HCT116 (cell line): ENCODE measurements around the gene TEDC2. TPM values are rescaled to one million over a fixed set of nuclear protein-coding genes. Genes with fewer than 3 reads are reported as not detected.

ENCODE experiments used
- ATAC-seq: fragments of 200-7000 bp; cut with Tn5 transposase; 2 replicates; pipeline ENCODE4 v1.9.1; 2020; ENCODE audit warnings: mild to moderate bottlenecking, moderate library complexity
- BruUV-seq: library from RNA; stranded (reverse); fragments of 400-500 nt; replicated peaks from 2 replicates; lab custom pipeline; 2021; lab: Mats Ljungman, UMichigan
- CTCF ChIA-PET: fragments of 300-600 bp; sonication (Branson Sonifier 250); formaldehyde crosslinking; loops from one replicate; lab custom pipeline; 2021; ENCODE audit warnings: antibody characterized with exemption; lab: Charles Lee
- POLR2A ChIA-PET: fragments of 300-600, 350-600 bp; sonication (Branson Sonifier 250); formaldehyde crosslinking; loops from one replicate; lab custom pipeline; 2021; ENCODE audit warnings: antibody characterized with exemption; lab: Charles Lee
- RAD21 ChIA-PET, 2 experiments: fragments of 300-600 bp; sonication (Branson Sonifier 250); formaldehyde crosslinking; loops; one replicate each; lab custom pipeline; 2023; ENCODE audit warnings: low total read pairs in 2 of 2; ENCODE audit not compliant: uncharacterized antibody in 2 of 2, unreplicated experiment in 2 of 2, low non-redundant PET in 1 of 2; lab: Charles Lee
- DNase-seq: peaks from one replicate; pipeline ENCODE4 v3.0.0-alpha.2; 2010; ENCODE audit warnings: low read depth, low spot score
- H2AFZ ChIP-seq: fragments of 200-600 bp; shearing (Covaris generic), sonication (generic); 2 replicates; pipeline ENCODE4 v1.6.1; 2017; ENCODE audit warnings: low read depth, mixed run types, mixed read lengths, antibody characterized with exemption, low read length; ENCODE audit not compliant: poor library complexity, severe bottlenecking
- H3K27ac ChIP-seq: 2 replicates; pipeline ENCODE4 v1.5.1; 2012; ENCODE audit warnings: low read depth, low read length
- H3K27me3 ChIP-seq: fragments of 200-600 bp; sonication (generic); 2 replicates; pipeline ENCODE4 v1.6.1; 2016; ENCODE audit warnings: mixed run types, low read length, mixed read lengths; ENCODE audit not compliant: insufficient read depth
- H3K36me3 ChIP-seq, 2 experiments: fragments of 200-500 bp in 1 of 2; fragments of 200-600 bp in 1 of 2; sonication (Bioruptor generic) in 1 of 2; sonication (generic) in 1 of 2; 2 replicates each; pipeline versions ENCODE4 v1.5.1 to v1.6.1; 2014 to 2016; ENCODE audit warnings: low read length in 2 of 2, inconsistent platforms in 1 of 2, mixed read lengths in 1 of 2, mixed run types in 1 of 2; ENCODE audit not compliant: insufficient read depth in 2 of 2, control insufficient read depth in 1 of 2
- H3K4me1 ChIP-seq, 2 experiments: fragments of 200-600 bp in 1 of 2; sonication (generic) in 1 of 2; 2 replicates each; pipeline versions ENCODE4 v1.5.1 to v1.6.1; 2012 to 2017; ENCODE audit warnings: low read length in 2 of 2, inconsistent platforms in 1 of 2, mild to moderate bottlenecking in 1 of 2, mixed read lengths in 1 of 2, mixed run types in 1 of 2, moderate library complexity in 1 of 2; ENCODE audit not compliant: insufficient read depth in 2 of 2, control insufficient read depth in 1 of 2
- H3K4me2 ChIP-seq: fragments of 200-600 bp; sonication (generic); 2 replicates; pipeline ENCODE4 v1.6.1; 2017; ENCODE audit warnings: mixed run types, low read length, mixed read lengths
- H3K4me3 ChIP-seq, 2 experiments: fragments of 200-600 bp in 1 of 2; sonication (generic) in 1 of 2; replicated peaks in 1 of 2; 2 replicates each; pipeline ENCODE4 v1.5.1; 2011 to 2016; ENCODE audit warnings: low read length in 2 of 2, control low read depth in 1 of 2, low read depth in 1 of 2, mild to moderate bottlenecking in 1 of 2, mixed read lengths in 1 of 2, mixed run types in 1 of 2
- H3K79me2 ChIP-seq: fragments of 200-600 bp; sonication (generic); 2 replicates; pipeline ENCODE4 v1.6.1; 2017; ENCODE audit warnings: mild to moderate bottlenecking, mixed run types, low read length, moderate library complexity, mixed read lengths; ENCODE audit not compliant: insufficient read depth
- H3K9ac ChIP-seq: fragments of 200-600 bp; sonication (generic); 2 replicates; pipeline ENCODE4 v1.6.1; 2016; ENCODE audit warnings: low read length, mixed read lengths
- H3K9me2 ChIP-seq: fragments of 200-600 bp; sonication (generic), shearing (Covaris generic); 2 replicates; pipeline ENCODE4 v1.6.1; 2017; ENCODE audit warnings: mixed run types, mild to moderate bottlenecking, moderate library complexity; ENCODE audit not compliant: insufficient read depth
- H3K9me3 ChIP-seq, 2 experiments: fragments of 200-500 bp in 1 of 2; fragments of 200-600 bp in 1 of 2; sonication (Bioruptor generic) in 1 of 2; sonication (generic) in 1 of 2; 2 replicates each; pipeline ENCODE4 v1.6.1; 2014 to 2017; ENCODE audit warnings: low read length in 2 of 2, mixed read lengths in 2 of 2, inconsistent platforms in 1 of 2, low read depth in 1 of 2, mild to moderate bottlenecking in 1 of 2, mixed run types in 1 of 2, moderate library complexity in 1 of 2; ENCODE audit not compliant: control insufficient read depth in 1 of 2, insufficient read depth in 1 of 2
- H4K20me1 ChIP-seq: fragments of 200-600 bp; sonication (generic), shearing (Covaris generic); 2 replicates; pipeline ENCODE4 v1.6.1; 2017; ENCODE audit warnings: mixed run types, mild to moderate bottlenecking, moderate library complexity; ENCODE audit not compliant: insufficient read depth
- ATF3 ChIP-seq: IDR thresholded peaks from 2 replicates; pipeline ENCODE4 v1.6.1; 2012
- CBX3 ChIP-seq: IDR thresholded peaks from 2 replicates; pipeline ENCODE4 v1.6.1; 2012; ENCODE audit warnings: low read depth
- CEBPB ChIP-seq: IDR thresholded peaks from 2 replicates; pipeline ENCODE4 v1.6.1; 2012; ENCODE audit warnings: low read depth
- CTCF ChIP-seq, 3 experiments: fragments of 200-600 bp in 1 of 3; sonication (generic) in 1 of 3; IDR thresholded peaks in 2 of 3; conservative IDR thresholded peaks in 1 of 3; 2 replicates each; pipeline ENCODE4 v1.5.1; 2012 to 2017; ENCODE audit warnings: low read depth in 2 of 3, low read length in 2 of 3, antibody characterized with exemption in 1 of 3, borderline replicate concordance in 1 of 3, control low read depth in 1 of 3, mild to moderate bottlenecking in 1 of 3, mixed read lengths in 1 of 3, mixed run types in 1 of 3, moderate library complexity in 1 of 3; ENCODE audit not compliant: insufficient read depth in 1 of 3
- EGR1 ChIP-seq: IDR thresholded peaks from 2 replicates; pipeline ENCODE4 v1.6.1; 2012; ENCODE audit warnings: low read depth
- ELF1 ChIP-seq: IDR thresholded peaks from 2 replicates; pipeline ENCODE4 v1.6.1; 2012; ENCODE audit warnings: low read depth, borderline replicate concordance
- EZH2 ChIP-seq: fragments of 200-600 bp; sonication (generic); IDR thresholded peaks from 2 replicates; pipeline ENCODE4 v1.6.1; 2017; ENCODE audit warnings: antibody characterized with exemption, mixed run types
- EZH2phosphoT487 ChIP-seq: fragments of 200-600 bp; IDR thresholded peaks from 2 replicates; pipeline ENCODE4 v1.6.1; 2018; ENCODE audit warnings: antibody characterized with exemption, borderline replicate concordance
- JUND ChIP-seq: IDR thresholded peaks from 2 replicates; pipeline ENCODE4 v1.6.1; 2012
- RAD21 ChIP-seq: IDR thresholded peaks from 2 replicates; pipeline ENCODE4 v1.6.1; 2012; ENCODE audit warnings: low read depth, mild to moderate bottlenecking
- REST ChIP-seq: IDR thresholded peaks from 2 replicates; pipeline ENCODE4 v1.6.1; 2012; ENCODE audit warnings: low read depth
- SIN3A ChIP-seq: IDR thresholded peaks from 2 replicates; pipeline ENCODE4 v1.6.1; 2012; ENCODE audit warnings: low read depth
- SRF ChIP-seq: IDR thresholded peaks from 2 replicates; pipeline ENCODE4 v1.6.1; 2012; ENCODE audit warnings: low read depth
- TCF7L2 ChIP-seq: IDR thresholded peaks from 2 replicates; pipeline ENCODE4 v1.7.0; 2011; ENCODE audit warnings: borderline replicate concordance, inconsistent platforms; ENCODE audit not compliant: insufficient read depth, insufficient read length; ENCODE audit errors: extremely low read depth
- YY1 ChIP-seq: IDR thresholded peaks from 2 replicates; pipeline ENCODE4 v1.6.1; 2011; ENCODE audit warnings: low read length, low read depth, moderate library complexity, mild to moderate bottlenecking; ENCODE audit not compliant: insufficient replicate concordance; ENCODE audit errors: extremely low read depth
- ZFX ChIP-seq: fragments of 450-650 bp; IDR thresholded peaks from 2 replicates; pipeline ENCODE4 v1.6.1; 2017
- ZNF274 ChIP-seq: fragments of 200-500 bp; sonication (Bioruptor generic); IDR thresholded peaks from 2 replicates; pipeline ENCODE4 v1.6.1; 2014; ENCODE audit warnings: mild to moderate bottlenecking, low read depth, low read length, inconsistent platforms
- intact Hi-C: fragments of 100-400 bp; cut with micrococcal nuclease; formaldehyde crosslinking; loops from 2 replicates; pipeline ENCODE4 v1.10.0; 2022
- total RNA-seq: library from RNA; stranded (reverse); gene quantifications from one replicate; pipeline ENCODE4 v1.2.1, GENCODE V29; 2021; ENCODE audit not compliant: unreplicated experiment
- TF ChIP-seq, protein P1 (sequence below): IDR thresholded peaks from 2 replicates; pipeline ENCODE4 v1.6.1; 2012
- TF ChIP-seq, protein P2 (sequence below): IDR thresholded peaks from 2 replicates; pipeline ENCODE4 v1.6.1; 2011; ENCODE audit warnings: mild to moderate bottlenecking, low read length, moderate library complexity; ENCODE audit not compliant: insufficient replicate concordance; ENCODE audit errors: extremely low read depth

Gene TEDC2
- total RNA-seq, 1 experiment from 2014 or later, result 26.5 TPM

DNA sequence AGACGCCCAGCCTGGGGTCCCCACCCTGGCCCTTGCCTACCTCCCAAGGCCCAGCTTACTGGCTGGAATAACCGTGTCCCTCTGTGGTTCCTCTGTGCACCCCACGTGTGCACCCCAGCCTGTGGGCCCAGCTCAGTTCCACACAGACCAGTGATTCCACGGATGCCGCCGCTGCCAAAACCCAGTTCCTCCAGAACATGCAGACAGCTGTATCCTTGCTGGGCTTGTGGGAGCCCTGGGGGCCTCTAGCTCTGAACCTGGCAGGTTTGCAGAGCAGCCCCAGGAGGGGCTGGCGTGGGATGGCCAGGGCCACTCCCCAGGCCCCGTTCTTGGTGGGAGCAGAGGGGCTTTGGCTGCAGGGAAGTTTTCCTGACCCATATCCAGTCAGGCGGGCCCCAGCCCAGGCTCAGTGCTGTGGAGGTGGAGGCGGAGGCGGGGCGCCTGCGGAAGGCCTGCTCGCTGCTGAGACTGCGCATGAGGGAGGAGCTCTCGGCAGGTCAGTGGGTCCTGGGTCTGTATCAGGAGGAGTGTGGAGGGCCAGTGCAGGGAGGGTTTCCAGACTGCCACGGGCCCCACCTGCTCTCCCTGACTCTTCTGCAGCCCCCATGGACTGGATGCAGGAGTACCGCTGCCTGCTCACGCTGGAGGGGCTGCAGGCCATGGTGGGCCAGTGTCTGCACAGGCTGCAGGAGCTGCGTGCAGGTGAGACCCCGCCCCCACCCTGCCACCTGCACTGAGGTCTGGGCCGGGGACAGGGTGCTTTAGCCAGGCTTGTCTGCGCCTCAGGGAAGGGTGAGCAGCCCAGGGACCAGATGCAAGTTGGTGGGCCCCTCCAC is 2.3 kb downstream of the TEDC2 start:
- CTCF ChIA-PET, result no interaction called here
- intact Hi-C loops, result loop anchor here (5.0 kb wide), 1 partner anchor 35 kb away; the partner anchor contains the start of gene CCNF
- H3K4me3 ChIP-seq, result no peak overlapping the region
- H3K27me3 ChIP-seq, result no peaks in the 10 kb centered on the region
- H2AFZ ChIP-seq, result no peak overlapping the region
- peaks cover 2% of the 10 kb centered on the region in 2 experiments; a peak in 3 of 4 replicates for H3K36me3 ChIP-seq
- DNase-seq (no peak), ATAC-seq (no peak)
- RAD21 ChIA-PET, result no interaction called here
- H4K20me1 ChIP-seq, result no peaks in the 10 kb centered on the region
- no peak overlapping the region for H3K4me2 ChIP-seq
- POLR2A ChIA-PET, result no interaction called here
- H3K9me2 ChIP-seq, result no peaks in the 10 kb centered on the region
- no peak overlapping the region for H3K27ac ChIP-seq
- peaks cover 7% of the 10 kb centered on the region; the same call in 1 of the 2 replicates for H3K79me2 ChIP-seq
- H3K9ac ChIP-seq, result no peak overlapping the region
- peaks cover 9 to 39% of the 10 kb centered on the region in 2 experiments for H3K4me1 ChIP-seq
- no peak for TF ChIP-seq ZFX
- no peak for TF ChIP-seq REST
- TF ChIP-seq SIN3A, result no peak
- TF ChIP-seq EGR1, result no peak
- TF ChIP-seq, protein P1, sequence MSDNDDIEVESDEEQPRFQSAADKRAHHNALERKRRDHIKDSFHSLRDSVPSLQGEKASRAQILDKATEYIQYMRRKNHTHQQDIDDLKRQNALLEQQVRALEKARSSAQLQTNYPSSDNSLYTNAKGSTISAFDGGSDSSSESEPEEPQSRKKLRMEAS, result no peak
- TF ChIP-seq, protein P2, sequence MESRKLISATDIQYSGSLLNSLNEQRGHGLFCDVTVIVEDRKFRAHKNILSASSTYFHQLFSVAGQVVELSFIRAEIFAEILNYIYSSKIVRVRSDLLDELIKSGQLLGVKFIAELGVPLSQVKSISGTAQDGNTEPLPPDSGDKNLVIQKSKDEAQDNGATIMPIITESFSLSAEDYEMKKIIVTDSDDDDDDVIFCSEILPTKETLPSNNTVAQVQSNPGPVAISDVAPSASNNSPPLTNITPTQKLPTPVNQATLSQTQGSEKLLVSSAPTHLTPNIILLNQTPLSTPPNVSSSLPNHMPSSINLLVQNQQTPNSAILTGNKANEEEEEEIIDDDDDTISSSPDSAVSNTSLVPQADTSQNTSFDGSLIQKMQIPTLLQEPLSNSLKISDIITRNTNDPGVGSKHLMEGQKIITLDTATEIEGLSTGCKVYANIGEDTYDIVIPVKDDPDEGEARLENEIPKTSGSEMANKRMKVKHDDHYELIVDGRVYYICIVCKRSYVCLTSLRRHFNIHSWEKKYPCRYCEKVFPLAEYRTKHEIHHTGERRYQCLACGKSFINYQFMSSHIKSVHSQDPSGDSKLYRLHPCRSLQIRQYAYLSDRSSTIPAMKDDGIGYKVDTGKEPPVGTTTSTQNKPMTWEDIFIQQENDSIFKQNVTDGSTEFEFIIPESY, result no peak
- TF ChIP-seq JUND, result no peak
- no peak for TF ChIP-seq EZH2
- TF ChIP-seq CTCF (IDR thresholded peaks at IDR 0.05 in 2 of 3, conservative IDR thresholded peaks at IDR 0.05 in 1 of 3; ENCODE audit: borderline replicate concordance in 1 of 3, insufficient read depth in 1 of 3, low read depth in 2 of 3, low read length in 2 of 3), result no peak
- TF ChIP-seq TCF7L2, result no peak
- TF ChIP-seq CEBPB, result no peak
- TF ChIP-seq SRF, result no peak
- TF ChIP-seq CBX3, result no peak
- no peak for TF ChIP-seq EZH2phosphoT487
- no peak for TF ChIP-seq ATF3
- no peak for TF ChIP-seq YY1
- no peak for TF ChIP-seq ELF1
- TF ChIP-seq RAD21, result no peak
- no peak for TF ChIP-seq ZNF274
- no TSS peak for BruUV-seq
- no peaks in the 10 kb centered on the region for H3K9me3 ChIP-seq
